HK-2 (cell line): ENCODE results near the gene HORMAD2.
"Not testable (repeated sequence)": the region's sequence is repeated elsewhere in the genome, so short reads cannot be mapped to it uniquely, and the experiment has no call there.

ENCODE experiments used
- DNase-seq: peaks from one replicate; pipeline ENCODE4 v3.0.0-alpha.2; 2018; ENCODE audit not compliant: unreplicated experiment

The HORMAD2 gene

GRCh38 chr22:30056015-30056414, 24.2 kb upstream of the HORMAD2 start:
- DNase-seq, result no peak

DNA sequence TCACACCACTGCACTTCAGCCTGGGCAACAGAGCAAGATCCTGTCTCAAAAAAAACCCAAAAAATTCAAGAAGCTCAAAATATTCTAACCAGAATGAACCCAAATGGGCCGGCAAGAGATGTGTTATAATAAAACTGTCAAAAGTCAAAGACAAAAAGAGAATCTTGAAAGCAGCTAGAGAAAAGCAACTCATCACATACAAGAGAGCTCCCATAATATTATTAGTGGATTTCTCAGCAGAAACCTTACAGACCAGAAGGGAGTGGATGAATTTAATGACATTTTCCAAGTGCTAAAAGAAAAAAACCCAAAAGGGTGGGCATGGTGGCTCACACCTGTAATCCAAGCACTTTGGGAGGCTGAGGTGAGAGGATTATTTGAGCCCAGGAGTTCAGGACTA, 22.9 kb upstream of the HORMAD2 start:
- DNase-seq, result no peak

GRCh38 chr22:30059346-30060020, 20.8 kb upstream of the HORMAD2 start:
- DNase-seq, result not testable (repeated sequence)

DNA sequence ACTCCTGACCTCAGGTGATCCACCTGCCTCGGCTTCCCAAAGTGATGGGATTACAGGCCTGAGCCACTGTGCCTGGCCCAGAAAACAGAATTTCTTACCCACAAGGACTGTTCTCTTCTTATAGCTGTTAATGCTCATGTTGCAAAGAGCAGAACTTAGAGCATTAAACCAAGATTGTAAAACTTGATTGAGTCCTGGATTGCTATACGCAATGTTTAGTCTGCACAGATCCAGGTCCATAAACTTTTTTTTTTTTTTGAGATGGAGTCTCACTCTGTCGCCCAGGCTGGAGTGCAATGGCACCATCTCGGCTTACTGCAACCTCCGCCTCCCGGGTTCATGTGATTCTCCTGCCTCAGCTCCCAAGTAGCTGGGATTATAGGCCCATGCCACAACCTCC, 19.2 kb upstream of the HORMAD2 start:
- not testable (repeated sequence) for DNase-seq

- DNase-seq, result no peak
Measured at GRCh38 chr22:30062259-30062658, 18.0 kb upstream of the HORMAD2 start.

- DNase-seq, result no peak
Measured at GRCh38 chr22:30062950-30063349, 17.3 kb upstream of the HORMAD2 start.

- no peak for DNase-seq
Measured at GRCh38 chr22:30064172-30064571, 16.1 kb upstream of the HORMAD2 start.

GRCh38 chr22:30073743-30074142, 6.5 kb upstream of the HORMAD2 start:
- no peak for DNase-seq

DNA sequence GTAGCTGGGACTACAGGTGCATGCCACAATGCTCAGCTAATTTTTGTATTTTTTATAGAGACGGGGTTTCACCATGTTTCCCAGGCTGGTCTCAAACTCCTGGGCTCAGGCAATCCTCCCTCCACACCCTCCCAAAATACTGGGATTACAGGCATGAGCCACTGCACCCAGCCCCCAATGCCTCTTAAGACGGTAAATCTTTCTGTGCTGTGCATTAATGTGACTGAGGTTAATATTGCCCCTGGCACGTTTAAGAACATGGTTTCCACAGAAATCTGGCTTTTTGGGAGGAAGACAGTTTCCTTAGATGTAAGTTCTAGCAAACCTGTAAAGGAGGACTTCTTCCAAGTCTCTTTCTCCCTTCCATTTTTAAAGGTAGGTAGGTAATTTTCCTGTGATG, 6.1 kb upstream of the HORMAD2 start:
- no peak for DNase-seq

DNA sequence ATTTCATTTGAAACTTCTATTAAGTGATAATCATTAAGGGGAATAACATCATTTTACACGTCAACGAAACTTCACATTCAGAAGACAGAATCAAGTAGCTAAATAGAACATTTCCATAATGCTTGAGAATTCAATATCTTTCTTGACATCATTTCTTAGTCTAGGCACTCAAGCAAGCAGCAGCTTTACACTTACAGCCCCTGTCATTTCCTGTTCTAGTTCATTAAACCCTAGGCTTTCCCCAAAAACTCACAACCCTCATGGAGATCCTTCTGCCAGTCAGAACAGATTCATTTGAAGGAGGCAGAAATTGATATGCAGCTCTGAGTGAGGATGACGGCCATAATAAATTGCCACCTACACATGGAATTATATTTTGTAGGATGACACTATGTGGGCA, 5.3 kb upstream of the HORMAD2 start:
- DNase-seq, result no peak

DNA sequence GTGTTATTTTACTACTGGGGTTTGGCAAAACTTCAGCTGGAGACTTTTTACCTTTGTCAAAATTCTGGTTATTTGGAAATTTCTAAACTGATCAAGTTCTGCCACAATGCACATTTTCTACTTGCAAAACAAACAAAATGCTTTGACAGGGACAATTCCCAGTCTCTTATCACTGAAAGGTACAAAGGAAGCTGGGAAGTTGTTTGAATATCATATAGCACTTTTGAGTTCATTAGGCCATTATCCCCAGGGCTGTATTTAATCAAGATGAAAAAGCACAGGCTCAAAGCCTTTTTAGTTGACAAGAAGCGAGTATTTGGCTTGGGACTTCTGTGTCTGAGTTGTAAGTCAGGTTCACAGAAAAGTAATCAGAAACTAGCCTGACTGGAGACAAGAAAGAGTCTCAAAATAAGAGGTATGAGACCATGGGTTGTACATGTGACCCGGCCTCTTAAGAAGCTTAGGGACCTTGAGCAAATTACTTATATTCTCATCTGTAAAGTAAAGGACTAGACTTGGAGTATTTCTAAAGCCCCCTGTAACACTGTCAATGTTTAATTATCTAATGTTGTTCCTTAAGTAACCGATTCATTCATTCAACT, 2.9 kb upstream of the HORMAD2 start:
- no peak for DNase-seq

DNA sequence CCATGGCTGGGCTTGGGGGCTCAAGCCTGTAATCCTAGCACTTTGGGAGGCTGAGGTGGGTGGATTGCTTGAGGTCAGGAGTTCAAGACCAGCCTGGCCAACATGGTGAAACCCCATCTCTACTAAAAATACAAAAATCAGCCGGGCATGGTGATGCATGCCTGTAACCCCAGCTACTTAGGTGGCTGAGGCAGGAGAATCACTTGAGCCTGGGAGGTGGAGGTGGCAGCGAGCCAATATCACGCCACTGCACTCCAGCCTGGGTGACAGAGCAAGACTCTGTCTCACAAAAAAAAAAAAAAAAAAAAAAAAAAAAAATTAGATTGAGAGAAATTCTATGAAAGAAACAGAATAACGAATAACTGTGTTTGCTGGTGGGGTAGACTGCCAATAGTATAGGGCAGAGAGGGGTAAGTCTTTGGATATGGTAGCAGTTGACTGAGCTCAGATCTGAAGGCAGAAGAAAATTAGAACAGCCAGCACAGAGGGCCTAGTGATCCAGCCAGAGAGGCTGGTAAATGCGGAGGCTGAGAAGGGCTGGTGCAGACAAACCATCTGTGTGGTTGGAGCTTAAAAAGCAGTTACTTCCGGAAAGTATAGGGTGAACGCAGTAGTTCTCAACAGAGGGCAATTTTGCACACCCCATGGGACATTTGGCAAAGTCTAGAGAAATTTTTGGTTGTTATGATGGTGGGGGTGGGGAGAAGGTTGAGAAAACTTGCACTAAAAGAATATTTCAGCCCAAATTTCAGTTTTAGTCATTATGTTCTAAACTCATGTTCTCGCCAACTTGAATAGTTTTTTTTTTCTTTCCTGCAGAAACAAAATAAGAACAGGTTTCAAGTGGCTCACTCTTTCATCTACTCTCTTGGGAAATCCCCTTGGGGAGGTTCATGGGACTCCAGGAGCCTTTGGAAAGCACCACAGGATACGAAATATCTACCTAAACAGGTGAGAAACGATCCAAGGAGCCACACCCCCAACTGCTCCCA, 1.6 kb upstream of the HORMAD2 start:
- DNase-seq, result peak; percentile 31

DNA sequence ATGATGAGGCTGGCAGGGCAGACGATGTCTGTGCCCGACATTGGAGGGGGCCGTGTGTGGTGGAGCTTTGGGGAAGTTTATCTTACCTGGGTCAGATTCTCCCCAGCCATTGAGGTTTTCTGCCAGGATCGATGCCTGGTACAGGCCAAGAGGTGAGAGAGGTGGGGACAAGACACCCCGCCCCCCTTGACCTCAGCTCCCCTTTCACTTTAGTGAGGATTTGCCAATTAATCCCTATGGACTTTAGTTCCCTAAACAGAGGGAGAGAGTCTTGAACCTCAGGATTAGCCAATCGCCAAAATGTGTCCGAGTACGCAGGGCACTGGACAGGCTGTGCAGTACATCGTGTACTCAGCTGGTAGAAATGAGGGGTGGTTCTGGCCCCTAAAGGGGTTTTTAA, 541 bp downstream of the HORMAD2 start:
- no peak for DNase-seq

DNA sequence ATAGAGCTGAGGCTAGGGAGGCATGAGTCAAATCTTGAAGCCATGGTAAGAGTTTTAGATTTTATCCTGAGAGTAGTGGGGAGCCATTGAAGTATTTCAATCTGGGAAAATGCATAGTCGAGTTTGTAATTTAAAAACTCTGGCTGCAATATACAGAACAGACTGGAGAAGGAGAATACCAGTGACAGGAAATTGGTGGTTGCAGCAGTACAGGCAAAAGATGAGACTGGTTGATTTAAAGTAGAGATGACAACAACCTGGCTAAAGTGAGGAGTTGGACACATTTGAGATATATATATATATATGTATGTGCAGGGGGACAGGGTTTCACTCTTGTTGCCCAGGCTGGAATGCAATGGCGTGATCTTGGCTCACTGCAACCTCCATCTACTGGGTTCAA, 6.2 kb downstream of the HORMAD2 start:
- DNase-seq, result no peak

DNA sequence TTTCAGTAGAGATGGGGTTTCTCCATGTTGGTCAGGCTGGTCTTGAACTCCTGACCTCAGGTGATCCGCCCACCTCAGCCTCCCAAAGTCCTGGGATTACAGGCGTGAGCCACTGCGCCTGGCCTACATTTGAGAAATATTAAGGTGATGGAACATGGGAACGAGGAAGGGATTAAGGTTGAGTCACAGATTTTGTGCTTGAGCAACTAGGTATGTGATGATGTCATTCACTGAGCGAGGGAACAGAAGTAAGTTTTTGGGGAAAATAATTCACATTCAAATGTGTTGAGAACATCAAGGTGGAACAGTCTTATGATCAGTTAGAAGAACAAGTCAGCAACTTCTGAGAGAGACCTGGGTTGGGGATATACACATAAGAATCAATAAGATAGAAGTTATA, 6.8 kb downstream of the HORMAD2 start:
- DNase-seq, result peak; percentile 26

- peak; percentile 7 for DNase-seq
Measured at GRCh38 chr22:30087611-30088010, 7.3 kb downstream of the HORMAD2 start.

GRCh38 chr22:30088468-30088867, 8.2 kb downstream of the HORMAD2 start:
- DNase-seq, result no peak

DNA sequence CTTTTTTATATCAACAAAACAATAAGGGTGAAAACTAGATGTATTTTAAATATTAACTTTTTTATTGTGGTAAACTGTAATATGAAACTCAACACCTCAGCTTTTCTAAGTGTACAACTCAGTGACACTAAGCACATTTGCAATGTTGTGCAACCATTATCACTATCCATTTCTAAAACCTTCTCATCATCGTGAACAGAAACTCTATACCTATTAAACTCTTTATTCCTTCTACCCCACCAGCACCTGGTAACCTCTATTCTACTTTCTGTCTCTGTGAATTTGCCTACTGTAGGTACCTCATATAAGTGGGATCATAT, 9.4 kb downstream of the HORMAD2 start:
- no peak for DNase-seq

DNA sequence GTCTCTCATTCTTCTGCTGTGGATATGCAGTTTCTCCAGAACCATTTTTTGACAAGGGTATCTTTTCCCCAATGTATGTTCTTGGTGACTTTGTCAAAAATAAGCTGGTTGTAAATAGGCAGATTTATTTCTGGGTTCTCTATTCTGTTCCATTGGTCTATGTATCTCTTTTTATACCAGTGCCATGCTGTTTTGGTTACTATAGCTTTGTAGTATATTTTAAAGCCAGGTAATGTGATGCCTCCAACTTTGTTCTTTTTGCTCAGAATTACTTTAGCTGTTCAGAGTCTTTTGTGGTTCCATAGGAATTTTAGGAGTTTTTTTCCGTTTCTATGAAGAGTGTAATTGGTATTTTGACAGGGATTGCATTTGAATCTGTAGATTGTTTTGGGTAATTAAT, 12.4 kb downstream of the HORMAD2 start:
- no peak for DNase-seq

DNA sequence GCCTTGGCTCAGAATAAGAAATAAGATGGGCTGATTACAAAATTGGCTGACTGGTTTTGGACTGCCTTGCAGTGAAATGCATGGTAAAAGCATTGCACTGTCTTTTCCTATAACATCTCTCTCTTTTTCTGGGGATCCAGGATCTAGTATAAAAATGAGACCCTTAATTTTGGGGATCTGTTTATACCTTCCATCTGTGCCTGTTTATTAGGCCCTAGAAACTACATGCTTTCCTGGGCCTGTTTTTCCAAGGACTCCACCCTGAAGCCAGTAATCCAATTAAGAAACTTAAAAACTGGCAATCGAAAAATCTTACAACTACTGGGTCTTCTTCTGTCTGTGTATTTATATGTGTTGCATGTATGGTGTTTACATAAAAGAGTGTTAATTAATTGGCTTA, 14.5 kb downstream of the HORMAD2 start:
- no peak for DNase-seq

DNA sequence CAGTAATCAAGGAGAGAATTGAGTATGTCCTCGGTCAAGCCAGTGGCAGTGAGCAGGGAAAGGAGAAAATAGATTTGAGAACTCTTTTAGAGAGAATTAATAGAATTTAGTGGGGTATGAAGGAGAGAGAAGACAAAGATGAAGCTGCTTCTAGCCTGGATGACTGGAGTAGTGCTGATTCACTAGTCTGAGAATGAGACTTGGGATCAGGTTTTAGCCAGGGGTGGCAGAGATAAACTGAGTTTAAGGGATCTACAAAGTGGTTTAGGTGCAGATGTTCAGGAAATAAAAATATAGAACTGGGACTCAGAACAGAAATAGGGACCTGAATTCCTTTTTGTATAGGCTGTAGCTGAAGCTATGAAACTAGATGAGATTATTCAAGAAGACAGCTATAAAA, 17.6 kb downstream of the HORMAD2 start:
- DNase-seq, result no peak

- not testable (repeated sequence) for DNase-seq
Measured at GRCh38 chr22:30100770-30101169, 20.5 kb downstream of the HORMAD2 start.
